GM19099 (cell line): Measurements from ENCODE around the gene HIVEP3.

Experiments used
- POLR2A ChIP-seq: IDR thresholded peaks from 3 replicates; pipeline ENCODE4 v1.6.1; 2011; ENCODE audit warnings: low read depth; ENCODE audit not compliant: insufficient read length; ENCODE audit errors: extremely low read depth

The HIVEP3 gene

GRCh38 chr1:41496080-41497055 is 422.4 kb downstream of the HIVEP3 start:
- TF ChIP-seq POLR2A, result no peak

- no peak for TF ChIP-seq POLR2A
These were observed 423.3 kb downstream of the HIVEP3 start for GRCh38 chr1:41495210-41495948.

DNA sequence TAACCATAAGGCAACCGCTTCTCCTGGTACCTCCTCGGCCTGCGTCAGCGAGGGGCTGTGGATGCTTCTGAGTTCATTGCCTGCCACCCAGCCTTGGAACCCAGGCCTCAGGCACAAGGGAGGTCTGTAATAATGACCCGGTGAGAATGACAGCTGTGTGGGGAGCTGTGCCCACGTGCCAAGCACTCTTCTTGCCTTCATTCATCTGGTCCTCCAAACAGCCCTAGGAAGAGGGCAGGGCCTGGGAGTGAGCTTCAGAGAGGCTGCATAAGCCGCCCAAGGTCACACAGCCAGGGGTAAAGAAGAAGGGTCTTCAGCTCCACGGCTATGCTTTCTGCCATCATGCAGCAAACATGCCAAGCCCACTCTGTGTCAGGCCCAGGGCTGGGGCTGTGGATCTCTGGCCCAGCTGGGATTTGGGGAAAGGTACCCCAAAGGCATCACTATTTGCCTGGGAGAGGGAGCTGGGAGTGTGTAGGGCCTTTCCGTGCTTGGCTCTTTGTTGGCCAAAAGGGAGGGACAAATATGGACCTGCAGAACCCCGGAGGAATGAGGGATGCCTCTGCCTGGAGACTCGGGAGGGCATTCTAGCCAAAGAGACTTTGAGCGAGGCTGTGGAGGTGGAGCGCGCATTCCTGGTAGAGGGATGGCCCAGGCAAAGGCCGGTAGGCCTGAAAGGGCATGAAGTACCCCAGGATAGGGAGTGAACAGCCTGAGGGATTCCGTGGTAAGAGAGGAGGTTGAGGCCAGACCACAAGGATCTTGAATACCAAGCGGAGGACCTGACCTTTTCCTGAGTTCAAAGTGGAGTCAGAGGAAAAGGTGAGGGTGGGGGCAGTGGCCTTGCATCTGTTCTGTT is 424.1 kb downstream of the HIVEP3 start:
- no peak for TF ChIP-seq POLR2A

- no peak for TF ChIP-seq POLR2A
These were observed 424.9 kb downstream of the HIVEP3 start for GRCh38 chr1:41493626-41494350.

DNA sequence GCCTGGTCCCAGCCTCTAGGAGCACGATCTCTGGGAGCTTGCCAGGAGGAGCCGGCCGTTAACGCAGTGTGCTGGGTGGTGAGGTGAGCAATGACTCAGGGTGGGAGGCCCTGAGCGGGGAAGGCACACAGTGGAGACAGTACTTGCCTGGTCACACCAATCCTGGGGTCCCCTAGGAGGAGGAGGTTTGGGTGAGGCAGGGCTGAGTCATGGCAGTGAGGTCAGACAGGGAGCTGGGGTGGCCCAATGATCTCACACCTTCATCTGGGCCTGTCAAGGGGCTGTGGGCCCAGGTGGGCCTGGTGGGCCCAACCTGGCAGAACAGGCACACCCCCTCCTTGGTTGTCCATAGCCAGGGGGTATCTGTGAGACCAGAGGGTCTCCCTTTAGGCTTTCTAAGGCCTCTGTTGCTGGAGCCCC is 425.6 kb downstream of the HIVEP3 start:
- no peak for TF ChIP-seq POLR2A

- TF ChIP-seq POLR2A, result no peak
These were observed 426.3 kb downstream of the HIVEP3 start for GRCh38 chr1:41492341-41492848.

- TF ChIP-seq POLR2A, result no peak
These were observed 427.8 kb downstream of the HIVEP3 start for GRCh38 chr1:41490911-41491310.

DNA sequence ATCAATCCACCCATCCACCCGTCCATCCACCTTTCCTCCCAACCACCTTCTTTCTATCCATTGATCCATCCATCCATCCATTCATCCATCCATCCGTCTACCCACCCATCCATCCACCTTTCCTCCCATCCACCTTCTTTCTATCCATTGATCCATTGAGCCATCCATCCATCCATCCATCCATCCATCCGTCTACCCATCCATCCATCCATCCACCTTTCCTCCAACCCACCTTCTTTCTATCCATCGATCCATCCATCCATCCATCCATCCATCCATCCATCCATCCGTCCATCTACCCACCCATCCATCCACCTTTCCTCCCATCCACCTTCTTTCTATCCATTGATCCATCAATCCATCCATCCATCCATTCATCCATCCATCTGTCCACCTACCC is 429.2 kb downstream of the HIVEP3 start:
- TF ChIP-seq POLR2A, result no peak

DNA sequence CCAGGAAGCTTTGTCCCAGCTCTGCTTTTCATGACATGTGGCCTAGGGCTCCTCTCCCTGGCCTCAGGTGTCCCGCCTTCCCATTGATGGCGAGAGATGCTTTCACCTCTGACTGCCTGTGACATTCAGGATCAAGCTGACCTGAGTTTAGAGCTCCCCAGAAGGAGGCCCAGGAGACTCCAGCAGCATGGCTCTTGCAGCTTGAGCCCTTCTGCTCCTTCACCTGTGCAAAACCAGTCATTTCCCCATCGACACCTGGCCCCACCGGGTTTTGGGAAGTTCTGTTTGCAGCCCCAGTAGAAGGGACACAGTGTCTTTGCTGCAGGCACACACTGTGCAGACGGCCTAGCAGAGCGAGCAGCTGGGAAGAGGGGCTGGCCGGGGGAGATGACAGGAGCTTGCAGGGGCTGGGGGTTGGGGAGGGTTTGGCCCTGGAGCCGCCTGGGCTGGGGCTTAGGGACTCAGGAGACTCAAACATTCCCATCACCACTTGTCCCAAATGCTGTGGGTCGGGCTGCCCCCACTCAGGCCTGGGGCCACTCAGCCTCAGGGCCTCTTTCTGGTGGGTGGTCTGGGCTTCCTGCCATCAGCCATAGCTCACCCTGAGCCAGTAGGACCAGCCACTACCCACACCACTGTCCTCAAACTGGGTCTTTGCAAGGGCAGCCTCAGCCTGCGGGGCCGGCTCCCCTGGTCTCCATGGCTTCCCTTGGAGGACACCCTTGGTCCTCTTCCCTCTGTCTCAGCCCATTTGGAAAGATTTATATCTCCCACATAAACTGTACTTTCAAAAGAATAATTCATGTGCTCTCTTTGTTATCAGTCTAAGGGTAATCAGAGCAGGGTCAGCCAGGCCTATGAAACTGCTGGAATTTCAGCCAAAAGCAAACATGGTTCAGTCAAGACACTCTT is 430.4 kb downstream of the HIVEP3 start:
- no peak for TF ChIP-seq POLR2A

DNA sequence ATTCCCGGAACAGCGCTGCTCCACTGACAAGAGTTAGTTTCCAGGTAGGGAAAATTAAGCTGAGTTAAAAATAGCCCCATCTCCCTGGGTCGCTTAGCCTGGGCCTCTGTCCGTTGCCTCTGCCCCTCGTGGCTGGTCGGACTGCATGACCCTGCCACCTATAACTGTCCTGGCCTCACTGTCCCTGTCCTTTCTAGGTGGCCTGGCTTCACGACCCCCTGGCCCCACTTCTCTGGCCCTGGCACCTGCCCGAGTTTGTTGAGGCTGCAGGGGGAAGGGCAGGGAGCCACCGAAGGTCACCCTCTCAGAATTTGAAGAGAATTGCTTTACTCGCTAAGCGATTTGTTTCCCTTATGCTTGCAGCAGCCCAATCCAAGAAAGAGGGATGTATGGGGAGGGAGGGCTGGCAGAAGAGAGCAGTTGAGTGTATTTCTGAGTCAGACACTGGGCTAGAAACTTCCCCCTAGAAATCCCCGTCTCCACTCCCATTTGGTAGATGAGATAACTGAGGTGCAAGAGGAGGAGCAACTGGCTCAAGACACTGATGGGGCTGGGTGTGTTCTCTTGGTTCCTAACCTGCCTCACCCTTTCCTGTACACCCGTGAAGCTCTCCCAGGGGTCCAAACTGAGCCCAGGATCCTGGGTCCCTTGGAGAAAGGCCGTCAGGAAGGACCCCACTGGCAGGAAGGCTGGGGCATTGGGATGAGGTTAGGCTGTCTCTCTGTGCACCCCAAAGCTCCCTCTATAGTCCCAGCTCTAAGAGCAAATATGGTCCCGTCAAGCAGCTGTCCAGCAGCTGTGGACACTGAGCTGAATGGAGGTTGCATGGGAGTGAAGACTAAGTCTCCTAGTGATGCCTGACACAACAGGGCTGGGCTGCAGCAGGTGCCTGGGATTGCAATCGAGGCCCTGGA is 431.3 kb downstream of the HIVEP3 start:
- no peak for TF ChIP-seq POLR2A

GRCh38 chr1:41486371-41487125 is 432.2 kb downstream of the HIVEP3 start:
- no peak for TF ChIP-seq POLR2A

- no peak for TF ChIP-seq POLR2A
These were observed 432.7 kb downstream of the HIVEP3 start for GRCh38 chr1:41486053-41486370.
